ENCODE results near the gene CADPS2. TPM values are rescaled to one million over a fixed set of nuclear protein-coding genes. Genes with fewer than 3 reads are reported as not detected.

CADPS2 gene
- total and polyA plus RNA-seq, 8 donors, result 7.0 to 57.8 (median 29.7) TPM

GRCh38 chr7:122791959-122792545 lies 94.2 kb downstream of the CADPS2 start:
- no peak overlapping the region for H3K27ac ChIP-seq
- no peak overlapping the region for H3K4me3 ChIP-seq
- no peak for TF ChIP-seq EP300 (IDR thresholded peaks at IDR 0.05)
- TF ChIP-seq CTCF (IDR thresholded peaks at IDR 0.05), result no peak
- no peak for TF ChIP-seq POLR2A (IDR thresholded peaks at IDR 0.05)
- TF ChIP-seq POLR2AphosphoS5 (IDR thresholded peaks at IDR 0.05), result no peak
- H3K36me3 ChIP-seq, result peaks cover 0 to 4% (median 0%) of the 10 kb centered on the region in 4 donors
- H3K4me1 ChIP-seq, result no peaks in the 10 kb centered on the region
- WGBS, 5 donors, result 79 to 94% (median 92%) methylated on average over 3 of the region's 3 CpGs
- H3K27me3 ChIP-seq, result no peaks in the 10 kb centered on the region
- H3K9me3 ChIP-seq, result no peaks in the 10 kb centered on the region
- intact Hi-C loops (cut with DNase I; ENCODE audit: low total_unique reads), result no loop called here
- DNase-seq, result no peak

GRCh38 chr7:122790591-122790990 lies 95.7 kb downstream of the CADPS2 start:
- H3K27me3 ChIP-seq, result no peaks in the 10 kb centered on the region
- intact Hi-C loops (cut with DNase I; ENCODE audit: low total_unique reads), result no loop called here
- WGBS, 5 donors, result 82 to 96% (median 89%) methylated on average over 2 of the region's 2 CpGs
- no peaks in the 10 kb centered on the region for H3K9me3 ChIP-seq
- DNase-seq, result no peak
- H3K36me3 ChIP-seq, result peaks cover 0 to 4% (median 0%) of the 10 kb centered on the region in 4 donors
- no peak for TF ChIP-seq CTCF (IDR thresholded peaks at IDR 0.05)
- TF ChIP-seq POLR2AphosphoS5 (IDR thresholded peaks at IDR 0.05), result no peak
- no peak for TF ChIP-seq POLR2A (IDR thresholded peaks at IDR 0.05)
- no peak for TF ChIP-seq EP300 (IDR thresholded peaks at IDR 0.05)
- no peak overlapping the region for H3K27ac ChIP-seq
- no peak overlapping the region for H3K4me3 ChIP-seq
- H3K4me1 ChIP-seq, result no peaks in the 10 kb centered on the region

GRCh38 chr7:122790132-122790531 lies 96.1 kb downstream of the CADPS2 start:
- Histone ChIP-seq H3K4me1 (peaks cover 0 to 3% (median 0%) of the 10 kb centered on the region in 4 donors), H3K9me3 (no peaks in the 10 kb centered on the region), H3K27ac (no peak overlapping the region), H3K4me3 (no peak overlapping the region), H3K27me3 (no peaks in the 10 kb centered on the region), H3K36me3 (peaks cover 0 to 4% (median 0%) of the 10 kb centered on the region in 4 donors)
- no peak for DNase-seq
- 80 to 93% (median 83%) methylated on average over 3 of the region's 3 CpGs for WGBS, 5 donors
- intact Hi-C loops (cut with DNase I; ENCODE audit: low total_unique reads), result no loop called here
- TF ChIP-seq POLR2AphosphoS5 (IDR thresholded peaks at IDR 0.05), result no peak
- no peak for TF ChIP-seq EP300 (IDR thresholded peaks at IDR 0.05)
- no peak for TF ChIP-seq POLR2A (IDR thresholded peaks at IDR 0.05)
- no peak for TF ChIP-seq CTCF (IDR thresholded peaks at IDR 0.05)

- 33 to 50% (median 48%) methylated on average over 1 of the region's 1 CpG for WGBS, 5 donors
- TF ChIP-seq CTCF (IDR thresholded peaks at IDR 0.05) (no peak), POLR2AphosphoS5 (IDR thresholded peaks at IDR 0.05) (no peak), POLR2A (IDR thresholded peaks at IDR 0.05) (no peak), EP300 (IDR thresholded peaks at IDR 0.05) (no peak)
- no peak overlapping the region for H3K4me3 ChIP-seq
- intact Hi-C loops (cut with DNase I; ENCODE audit: low total_unique reads), result no loop called here
- H3K4me1 ChIP-seq, result peaks cover 0 to 7% (median 0%) of the 10 kb centered on the region in 4 donors
- H3K36me3 ChIP-seq, result peaks cover 0 to 4% (median 0%) of the 10 kb centered on the region in 4 donors
- no peak overlapping the region for H3K27ac ChIP-seq
- DNase-seq, result no peak
- no peaks in the 10 kb centered on the region for H3K9me3 ChIP-seq
- no peaks in the 10 kb centered on the region for H3K27me3 ChIP-seq
These were observed 97.1 kb downstream of the CADPS2 start for GRCh38 chr7:122789156-122789555.
